HG02943 (cell line): ENCODE results near the gene GPRC6A.
"Not testable (repeated sequence)": the region's sequence is repeated elsewhere in the genome, so short reads cannot be mapped to it uniquely, and the experiment has no call there.

Experiments
- ATAC-seq: cut with Tn5 transposase; IDR thresholded peaks from one replicate; pipeline ENCODE4 v1.9.1; 2021; ENCODE audit warnings: mild to moderate bottlenecking, low read depth, moderate library complexity; ENCODE audit not compliant: unreplicated experiment

GPRC6A gene, protein sequence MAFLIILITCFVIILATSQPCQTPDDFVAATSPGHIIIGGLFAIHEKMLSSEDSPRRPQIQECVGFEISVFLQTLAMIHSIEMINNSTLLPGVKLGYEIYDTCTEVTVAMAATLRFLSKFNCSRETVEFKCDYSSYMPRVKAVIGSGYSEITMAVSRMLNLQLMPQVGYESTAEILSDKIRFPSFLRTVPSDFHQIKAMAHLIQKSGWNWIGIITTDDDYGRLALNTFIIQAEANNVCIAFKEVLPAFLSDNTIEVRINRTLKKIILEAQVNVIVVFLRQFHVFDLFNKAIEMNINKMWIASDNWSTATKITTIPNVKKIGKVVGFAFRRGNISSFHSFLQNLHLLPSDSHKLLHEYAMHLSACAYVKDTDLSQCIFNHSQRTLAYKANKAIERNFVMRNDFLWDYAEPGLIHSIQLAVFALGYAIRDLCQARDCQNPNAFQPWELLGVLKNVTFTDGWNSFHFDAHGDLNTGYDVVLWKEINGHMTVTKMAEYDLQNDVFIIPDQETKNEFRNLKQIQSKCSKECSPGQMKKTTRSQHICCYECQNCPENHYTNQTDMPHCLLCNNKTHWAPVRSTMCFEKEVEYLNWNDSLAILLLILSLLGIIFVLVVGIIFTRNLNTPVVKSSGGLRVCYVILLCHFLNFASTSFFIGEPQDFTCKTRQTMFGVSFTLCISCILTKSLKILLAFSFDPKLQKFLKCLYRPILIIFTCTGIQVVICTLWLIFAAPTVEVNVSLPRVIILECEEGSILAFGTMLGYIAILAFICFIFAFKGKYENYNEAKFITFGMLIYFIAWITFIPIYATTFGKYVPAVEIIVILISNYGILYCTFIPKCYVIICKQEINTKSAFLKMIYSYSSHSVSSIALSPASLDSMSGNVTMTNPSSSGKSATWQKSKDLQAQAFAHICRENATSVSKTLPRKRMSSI

GRCh38 chr6:116828983-116829382, at the start of gene GPRC6A:
Gene GPRC6A, minus strand, starts transcription at chr6:116829083. Its CDS starts 70 bp downstream, at chr6:116829013.
- ATAC-seq = no peak

DNA sequence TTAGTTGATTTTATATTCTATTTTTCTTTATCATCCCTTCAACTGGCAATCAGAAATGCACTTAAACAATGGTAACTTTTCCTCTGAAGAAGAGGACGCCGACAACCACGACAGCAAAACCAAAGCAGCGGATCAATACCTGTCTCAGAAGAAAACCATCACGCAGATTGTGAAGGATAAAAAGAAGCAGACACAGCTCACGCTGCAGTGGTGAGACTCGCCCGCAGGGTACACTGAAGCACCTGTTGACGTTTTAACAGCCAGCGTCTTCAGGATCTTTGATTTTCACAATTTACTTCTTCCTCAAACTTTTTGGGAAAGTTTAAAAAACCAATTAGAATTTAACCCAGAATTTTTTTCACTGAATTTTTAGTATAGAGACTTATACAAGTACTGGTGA, 48.9 kb upstream of the GPRC6A start:
- ATAC-seq = no peak

DNA sequence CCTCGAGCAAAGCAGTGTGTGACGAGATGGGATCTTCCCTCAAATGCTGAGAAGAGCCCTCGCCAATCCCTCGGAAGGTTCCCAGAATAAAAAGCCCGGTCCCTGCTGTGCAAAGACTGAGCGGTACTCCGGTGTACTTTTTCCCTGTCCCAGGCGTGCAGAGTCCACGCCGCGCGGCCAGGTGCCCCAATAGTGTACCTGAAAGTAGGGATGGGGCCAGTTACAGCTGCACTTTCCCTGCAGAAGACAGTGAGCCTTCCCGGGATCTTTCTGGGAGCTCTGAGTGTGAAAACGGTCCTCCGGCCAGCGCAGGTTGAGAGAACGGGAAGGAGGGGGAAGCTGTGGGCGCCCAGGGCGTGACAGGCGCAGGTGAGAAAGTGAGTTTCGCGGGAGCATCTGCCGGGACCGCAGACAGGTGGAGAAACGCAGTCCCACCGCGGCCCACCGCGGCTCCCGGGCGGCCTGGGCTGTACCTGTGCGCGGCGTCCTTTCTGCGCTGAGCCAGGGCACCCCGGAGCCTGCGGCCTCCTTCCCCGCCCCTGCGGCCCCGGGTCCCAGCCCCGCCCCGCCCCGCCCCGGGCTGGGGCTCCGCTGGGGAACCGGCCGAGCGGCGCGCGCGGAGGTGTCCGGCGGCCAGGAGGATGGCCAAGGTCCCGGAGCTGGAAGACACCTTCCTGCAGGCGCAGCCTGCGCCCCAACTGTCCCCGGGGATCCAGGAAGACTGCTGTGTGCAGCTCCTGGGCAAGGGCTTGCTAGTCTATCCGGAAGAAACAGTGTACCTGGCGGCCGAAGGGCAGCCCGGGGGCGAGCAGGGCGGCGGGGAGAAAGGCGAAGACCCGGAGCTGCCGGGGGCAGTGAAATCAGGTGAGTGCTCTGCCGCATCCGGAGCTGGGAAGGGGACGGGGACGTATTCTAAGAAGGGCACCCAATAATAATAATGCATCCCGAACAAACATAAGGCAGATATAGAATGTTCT, 48.0 kb upstream of the GPRC6A start, which contains the start of gene RFX6:
RFX6 (plus strand) TSS at position 608 of the 977 bp plus-strand sequence; CDS start at position 642, 34 bp downstream.
- no peak for ATAC-seq

GRCh38 chr6:116876107-116876506, 47.2 kb upstream of the GPRC6A start:
- no peak for ATAC-seq

GRCh38 chr6:116872771-116873170, 43.9 kb upstream of the GPRC6A start:
- no peak for ATAC-seq

DNA sequence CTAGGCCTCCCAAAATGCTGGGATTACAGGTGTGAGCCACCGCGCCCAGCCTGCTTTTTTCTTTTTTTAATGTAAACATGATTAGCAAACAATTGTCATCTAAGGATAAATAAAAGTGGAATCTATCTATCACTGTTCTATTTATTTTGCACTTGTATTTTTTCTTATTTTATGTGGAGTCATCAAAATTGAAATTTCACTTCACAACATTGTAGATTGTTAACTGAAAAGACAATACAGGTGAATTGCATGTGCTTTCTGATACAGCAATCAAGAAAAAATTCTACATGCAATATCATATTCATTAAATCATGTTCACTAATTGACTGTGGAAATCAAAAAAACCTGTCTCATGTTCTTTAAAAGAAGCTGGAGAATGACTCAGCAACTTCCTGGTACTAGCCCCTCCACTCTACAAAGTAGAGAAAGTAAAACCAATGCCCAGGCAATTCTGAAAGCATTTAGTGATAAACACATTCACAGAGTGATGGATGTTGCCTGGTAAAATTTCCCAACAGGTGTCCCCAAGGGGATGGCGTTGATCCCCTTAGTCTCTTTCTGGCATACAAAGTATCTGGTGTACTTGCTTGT, 37.5 kb upstream of the GPRC6A start:
- ATAC-seq = no peak

- ATAC-seq = no peak
Observed at GRCh38 chr6:116859264-116859663, 30.4 kb upstream of the GPRC6A start.

DNA sequence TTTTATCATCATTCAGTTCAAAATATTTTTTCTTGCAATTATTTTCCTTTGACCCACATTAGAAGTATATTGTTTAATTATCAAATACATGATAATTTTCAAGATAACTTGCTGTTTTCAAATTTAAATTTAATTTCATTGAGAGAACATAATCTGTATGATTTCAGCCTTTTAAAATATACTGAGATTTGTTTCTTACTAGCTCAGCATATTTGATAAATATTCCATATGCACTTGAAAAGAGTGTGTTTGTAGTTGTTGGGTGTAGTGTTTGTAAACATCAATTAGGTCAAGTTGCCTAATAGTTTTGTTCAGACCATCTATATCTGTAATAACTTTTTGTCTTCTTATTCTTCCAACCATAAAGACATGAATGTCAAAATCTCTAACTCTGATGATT, 29.2 kb upstream of the GPRC6A start:
- no peak for ATAC-seq

- no peak for ATAC-seq
Observed at GRCh38 chr6:116847227-116847626, 18.3 kb upstream of the GPRC6A start.

DNA sequence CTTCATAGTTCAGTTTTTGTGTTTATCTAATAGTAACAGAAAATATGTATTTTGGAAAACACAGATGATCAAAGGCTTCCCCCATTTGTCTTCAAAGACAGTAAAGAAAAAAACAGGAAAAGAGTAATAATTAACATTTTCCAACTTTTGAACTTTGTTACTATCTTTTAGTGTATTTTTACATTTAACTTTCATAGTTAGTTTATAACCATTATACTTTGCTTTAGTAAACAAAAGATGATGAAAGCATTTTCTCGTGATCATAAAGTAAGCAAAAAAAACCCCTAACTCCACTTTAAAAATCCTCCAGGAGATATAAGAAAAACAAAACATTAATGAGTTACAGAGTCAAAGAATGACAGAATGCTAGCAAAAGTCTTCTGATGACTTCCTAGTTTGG, 13.6 kb upstream of the GPRC6A start:
- no peak for ATAC-seq

DNA sequence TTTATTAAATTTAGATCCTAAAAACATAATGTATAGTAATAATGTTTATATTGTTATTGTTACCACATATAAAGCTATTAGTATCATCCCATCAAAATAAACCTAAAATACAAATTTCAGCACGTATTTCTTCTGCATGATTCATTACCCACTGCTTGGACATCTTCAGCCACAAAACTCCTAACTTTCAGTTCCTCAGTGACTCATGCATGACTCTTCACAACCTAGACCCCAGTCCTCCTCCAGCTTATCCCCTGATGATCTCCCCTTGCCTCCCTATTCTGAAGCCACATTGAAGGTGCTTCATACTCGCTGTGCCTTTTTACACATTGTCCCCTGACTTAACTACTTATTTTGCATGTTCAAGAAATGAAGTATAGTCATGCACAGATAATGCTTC, 11.2 kb upstream of the GPRC6A start:
- ATAC-seq = no peak

GRCh38 chr6:116836606-116837342, 7.9 kb upstream of the GPRC6A start:
- ATAC-seq = no peak

DNA sequence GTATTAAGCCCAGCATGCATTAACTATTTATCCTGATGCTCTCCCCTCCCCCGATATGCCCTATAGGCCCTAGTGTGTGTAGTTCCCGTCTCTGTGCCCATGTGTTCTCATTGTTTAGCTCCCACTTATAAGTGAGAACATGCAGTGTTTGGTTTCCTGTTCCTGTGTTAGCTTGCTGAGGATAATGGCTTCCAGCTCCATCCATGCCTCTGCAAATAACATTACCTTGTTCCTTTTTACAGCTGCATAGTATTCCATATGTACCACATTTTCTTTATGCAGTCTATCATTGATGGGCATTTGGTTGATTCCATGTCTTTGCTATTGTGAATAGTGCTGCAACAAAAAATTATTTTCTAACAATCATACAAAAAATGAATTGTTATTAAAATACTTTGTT, 5.6 kb upstream of the GPRC6A start:
- ATAC-seq = not testable (repeated sequence)

DNA sequence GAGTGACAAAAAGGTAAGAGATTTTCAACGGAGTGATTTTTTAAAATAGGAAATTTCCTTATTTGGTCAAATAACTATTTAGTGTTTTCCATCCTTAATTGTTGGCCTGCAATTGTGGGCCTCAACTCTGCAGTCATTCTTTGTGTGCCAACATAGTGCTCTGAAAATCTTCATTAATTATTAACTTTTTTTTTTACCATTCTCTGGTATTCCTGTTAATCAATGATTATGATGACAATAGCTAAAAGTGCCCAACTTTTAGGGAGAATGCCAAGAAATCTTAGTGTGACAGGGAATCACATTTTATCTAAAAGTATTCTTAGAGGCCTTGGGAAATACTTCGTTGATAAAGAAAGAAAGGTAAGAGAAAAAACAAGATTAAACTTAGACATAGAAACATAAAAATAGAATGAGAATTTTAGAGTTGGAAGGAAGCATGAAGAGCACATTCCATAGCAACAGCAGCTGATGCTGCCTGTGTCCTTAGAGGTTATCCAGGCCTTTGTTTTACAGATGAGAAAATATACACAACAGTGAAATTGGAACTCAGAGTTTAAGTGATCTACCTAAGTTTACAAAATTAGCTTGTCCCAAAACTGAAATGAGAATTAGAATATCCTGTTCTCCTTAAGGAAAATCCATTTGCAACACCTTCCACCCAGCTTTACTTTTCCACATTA, 1.2 kb downstream of the GPRC6A start:
- ATAC-seq = no peak

DNA sequence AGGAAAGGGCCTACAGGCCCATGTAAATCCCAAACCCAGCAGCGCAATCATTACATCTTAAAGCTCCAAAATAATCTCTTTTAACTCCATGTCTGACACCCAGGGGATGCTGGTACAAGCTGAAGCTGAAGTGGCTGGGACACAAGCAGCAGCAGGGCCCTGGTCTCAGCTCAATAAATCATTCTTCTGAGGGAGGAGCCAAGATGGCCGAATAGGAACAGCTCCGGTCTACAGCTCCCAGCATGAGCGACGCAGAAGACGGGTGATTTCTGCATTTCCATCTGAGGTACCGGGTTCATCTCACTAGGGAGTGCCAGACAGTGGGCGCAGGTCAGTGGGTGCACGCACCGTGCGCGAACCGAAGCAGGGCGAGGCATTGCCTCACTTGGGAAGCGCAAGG, 12.5 kb downstream of the GPRC6A start:
- not testable (repeated sequence) for ATAC-seq

- ATAC-seq = no peak
Observed at GRCh38 chr6:116812051-116812650, 16.7 kb downstream of the GPRC6A start.

GRCh38 chr6:116801971-116802370, 26.9 kb downstream of the GPRC6A start:
- no peak for ATAC-seq

- no peak for ATAC-seq
Observed at GRCh38 chr6:116799945-116800344, 28.9 kb downstream of the GPRC6A start.
